22Rv1 (cell line): Measurements from ENCODE around the gene OSBP.

Experiments used
- H3K27ac ChIP-seq: fragments of 450-650 bp; 2 replicates; pipeline ENCODE4 v1.5.1; 2017
- CTCF ChIP-seq: fragments of 450-650 bp; IDR thresholded peaks from 2 replicates; pipeline ENCODE4 v1.5.1; 2017; ENCODE audit warnings: mild to moderate bottlenecking
- ZFX ChIP-seq: fragments of 450-650 bp; IDR thresholded peaks from 2 replicates; pipeline ENCODE4 v1.6.1; 2017; ENCODE audit warnings: antibody characterized with exemption, borderline replicate concordance

OSBP gene

GRCh38 chr11:59601788-59602187 lies 13.8 kb downstream of the OSBP start:
- TF ChIP-seq CTCF (no peak), ZFX (no peak)
- no peak overlapping the region for H3K27ac ChIP-seq

GRCh38 chr11:59600636-59601035 lies 14.9 kb downstream of the OSBP start:
- no peak overlapping the region for H3K27ac ChIP-seq
- no peak for TF ChIP-seq ZFX
- TF ChIP-seq CTCF = no peak

- no peak for TF ChIP-seq CTCF
- no peak for TF ChIP-seq ZFX
- H3K27ac ChIP-seq = no peak overlapping the region
Measured at GRCh38 chr11:59600234-59600633, 15.3 kb downstream of the OSBP start.

- no peak for TF ChIP-seq CTCF
- TF ChIP-seq ZFX = no peak
- no peak overlapping the region for H3K27ac ChIP-seq
Measured at GRCh38 chr11:59598961-59599360, 16.6 kb downstream of the OSBP start.

GRCh38 chr11:59584294-59584693 lies 31.3 kb downstream of the OSBP start:
- no peak overlapping the region for H3K27ac ChIP-seq
- TF ChIP-seq CTCF (no peak), ZFX (no peak)

GRCh38 chr11:59582006-59582405 lies 33.6 kb downstream of the OSBP start:
- no peak overlapping the region for H3K27ac ChIP-seq
- no peak for TF ChIP-seq CTCF
- TF ChIP-seq ZFX = no peak

- TF ChIP-seq ZFX (no peak), CTCF (no peak)
Measured at GRCh38 chr11:59578369-59578768, 37.2 kb downstream of the OSBP start.

More at GRCh38 chr11:59578369-59578768, 37.2 kb downstream of the OSBP start:
- H3K27ac ChIP-seq = no peak overlapping the region
